IPS-18c (cell line): ENCODE measurements around the gene MASP1.
"Not testable (repeated sequence)": the region's sequence is repeated elsewhere in the genome, so short reads cannot be mapped to it uniquely, and the experiment has no call there.

Experiments used
- H3K4me3 ChIP-seq: 2 replicates; pipeline ENCODE4 v1.7.0; 2013; ENCODE audit warnings: low read depth, mild to moderate bottlenecking, low read length, moderate library complexity; ENCODE audit not compliant: insufficient read depth
- H3K9me3 ChIP-seq: one replicate; pipeline ENCODE4 v1.6.1; 2013; ENCODE audit warnings: mild to moderate bottlenecking, low read length, moderate library complexity; ENCODE audit not compliant: control insufficient read depth, insufficient read depth

MASP1 gene

DNA sequence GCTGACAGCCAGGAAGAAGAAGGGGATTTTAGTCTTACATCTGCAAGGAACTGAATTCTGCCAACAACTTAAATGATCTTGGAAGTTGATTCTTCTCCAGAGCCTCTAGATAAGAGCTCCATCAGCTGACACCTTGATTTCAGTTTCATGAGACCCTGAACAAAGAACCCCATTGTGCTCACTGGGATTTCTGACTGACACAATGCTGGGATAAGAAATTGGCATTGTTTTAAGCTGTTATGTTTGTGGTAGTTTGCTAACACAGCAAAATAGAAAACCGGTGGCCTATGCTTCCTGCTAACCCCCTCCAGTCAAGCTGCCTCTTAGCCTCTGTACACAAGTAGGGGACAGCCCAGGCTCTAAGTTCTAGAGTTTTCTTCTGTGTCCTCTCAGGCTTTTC is 36.2 kb downstream of the MASP1 start:
- H3K9me3 ChIP-seq = no peaks in the 10 kb centered on the region
- H3K4me3 ChIP-seq = no peak overlapping the region

DNA sequence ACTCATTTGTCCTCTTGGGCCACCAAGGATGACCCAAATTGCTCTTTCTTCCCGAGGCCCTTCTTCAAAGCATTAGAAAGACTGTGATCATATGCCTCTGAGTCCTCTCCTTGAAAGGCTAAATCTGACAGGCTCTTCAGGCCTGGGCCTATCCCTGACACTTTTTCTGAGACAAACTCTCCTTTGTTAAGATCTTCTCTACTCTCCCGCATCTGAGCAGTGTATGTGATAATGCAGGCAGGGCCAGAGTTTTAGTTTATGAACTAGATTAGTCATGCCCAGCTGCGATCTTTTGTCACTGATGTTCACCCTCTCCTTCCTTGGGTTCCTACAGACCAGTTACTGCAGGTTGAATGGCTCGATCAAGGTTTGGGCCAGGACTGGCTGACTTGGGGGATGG is 39.2 kb downstream of the MASP1 start:
- Histone ChIP-seq H3K4me3 (no peak overlapping the region), H3K9me3 (no peaks in the 10 kb centered on the region)

DNA sequence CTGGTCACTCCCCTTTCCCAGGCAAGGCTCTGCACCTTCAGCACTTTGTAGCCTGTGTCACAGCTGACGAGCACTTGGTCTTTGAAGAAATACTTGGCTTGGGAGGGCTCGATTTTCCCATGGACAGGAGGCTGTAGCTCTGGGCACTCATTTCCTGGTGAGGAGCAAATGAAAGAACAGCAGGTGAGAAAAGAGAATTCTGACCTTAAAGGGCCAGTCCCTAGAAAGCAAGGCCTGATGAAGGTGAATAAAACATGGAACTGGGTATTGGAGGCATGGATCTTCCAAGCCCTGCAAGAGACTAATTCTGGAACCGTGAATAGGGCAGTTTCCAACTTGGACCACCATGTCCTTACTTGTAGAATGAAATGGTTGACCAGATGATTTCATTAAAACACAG is 39.9 kb downstream of the MASP1 start:
- H3K4me3 ChIP-seq = no peak overlapping the region
- H3K9me3 ChIP-seq = no peaks in the 10 kb centered on the region

DNA sequence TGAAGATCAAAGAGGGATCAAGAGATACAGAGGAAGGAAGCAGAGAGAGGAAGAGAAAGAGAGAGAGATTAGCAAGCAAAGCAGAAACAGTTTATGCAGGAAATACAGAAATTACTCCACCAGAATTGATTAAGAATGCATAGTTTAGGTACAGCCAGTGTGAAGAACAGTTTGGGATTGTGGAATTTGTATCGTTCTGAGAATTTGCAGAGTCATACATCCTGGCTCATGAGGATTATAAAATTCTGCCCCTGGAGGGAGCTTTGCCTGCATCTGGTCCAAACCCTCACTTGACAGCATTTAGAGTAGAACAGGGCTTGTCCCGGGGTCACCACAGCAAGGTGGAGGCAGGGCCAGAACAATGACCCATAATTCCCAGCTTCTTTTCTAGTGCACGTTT is 44.1 kb downstream of the MASP1 start:
- Histone ChIP-seq H3K4me3 (no peak overlapping the region), H3K9me3 (peaks cover 2% of the 10 kb centered on the region)

DNA sequence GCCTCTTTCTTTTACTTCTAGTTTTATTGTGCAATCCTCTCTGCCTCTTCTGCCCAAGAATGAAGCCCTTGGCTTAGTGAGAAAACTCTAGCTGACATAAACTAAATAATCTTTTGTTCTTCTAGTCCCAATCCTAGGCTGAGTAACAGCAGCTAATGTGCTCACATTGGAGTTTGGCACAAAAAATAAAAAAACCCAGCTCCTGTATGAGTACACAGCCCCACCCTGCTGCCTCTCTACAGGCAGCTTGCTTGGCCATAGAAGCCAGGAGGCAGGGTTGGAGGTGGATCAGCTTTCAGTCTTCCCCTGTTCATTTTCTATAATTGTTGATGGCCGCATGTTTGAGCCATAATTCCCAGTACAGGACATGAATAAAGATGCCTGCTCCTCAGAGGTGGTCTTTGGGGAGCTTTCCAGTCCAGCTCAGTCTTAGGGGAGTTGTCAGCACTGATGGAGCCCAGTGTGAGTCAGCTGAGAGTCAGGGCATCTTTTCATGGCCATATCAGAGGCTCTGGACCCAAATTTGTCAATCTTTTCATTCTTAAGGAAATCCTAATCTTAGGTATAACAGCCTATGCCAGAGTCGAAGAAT is 47.5 kb downstream of the MASP1 start:
- peaks cover 2% of the 10 kb centered on the region for H3K9me3 ChIP-seq

DNA sequence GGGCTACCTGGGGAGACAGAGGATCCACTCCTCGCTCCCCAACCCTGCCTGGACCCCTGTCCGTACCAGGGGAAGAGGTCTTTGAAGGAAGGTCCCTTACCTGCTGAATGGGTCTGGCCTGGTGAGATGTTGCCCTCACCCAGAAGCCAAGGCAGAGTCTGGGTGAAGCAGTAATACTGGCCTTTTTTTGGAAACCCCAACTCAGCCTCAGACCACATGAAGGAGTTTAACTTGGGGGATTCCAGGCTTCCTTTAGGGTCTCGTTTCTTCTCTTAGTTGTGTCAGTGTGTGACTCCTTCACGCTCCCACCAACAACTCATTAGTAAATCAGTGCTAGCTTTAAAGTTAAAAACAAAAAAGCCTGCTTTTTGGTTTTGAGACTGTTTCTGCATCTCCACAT is 48.6 kb downstream of the MASP1 start:
- no peak overlapping the region for H3K4me3 ChIP-seq
- H3K9me3 ChIP-seq = peaks cover 2% of the 10 kb centered on the region

More for the DNA sequence above, 47.5 kb downstream of the MASP1 start:
- no peak overlapping the region for H3K4me3 ChIP-seq

DNA sequence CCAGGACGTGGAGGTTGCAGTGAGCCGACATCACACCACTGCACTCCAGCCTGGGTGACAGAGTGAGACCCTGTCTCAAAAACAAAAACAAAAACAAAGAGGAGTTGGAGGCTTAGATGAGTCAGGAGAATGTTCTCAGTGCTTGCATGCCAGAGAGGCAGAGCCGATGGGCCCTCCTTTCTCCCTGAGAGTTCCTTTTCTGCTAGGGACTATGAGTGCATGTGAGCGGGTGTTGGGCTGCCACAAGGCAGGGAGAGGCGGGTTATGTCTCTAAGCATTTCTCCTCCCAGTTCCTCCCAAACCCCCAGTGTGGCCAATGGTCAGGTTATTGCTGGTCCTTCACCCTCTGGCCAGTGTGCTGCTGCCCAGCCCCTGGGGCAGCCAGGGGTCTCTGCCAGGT is 49.1 kb downstream of the MASP1 start:
- H3K4me3 ChIP-seq = no peak overlapping the region
- peaks cover 2% of the 10 kb centered on the region for H3K9me3 ChIP-seq

DNA sequence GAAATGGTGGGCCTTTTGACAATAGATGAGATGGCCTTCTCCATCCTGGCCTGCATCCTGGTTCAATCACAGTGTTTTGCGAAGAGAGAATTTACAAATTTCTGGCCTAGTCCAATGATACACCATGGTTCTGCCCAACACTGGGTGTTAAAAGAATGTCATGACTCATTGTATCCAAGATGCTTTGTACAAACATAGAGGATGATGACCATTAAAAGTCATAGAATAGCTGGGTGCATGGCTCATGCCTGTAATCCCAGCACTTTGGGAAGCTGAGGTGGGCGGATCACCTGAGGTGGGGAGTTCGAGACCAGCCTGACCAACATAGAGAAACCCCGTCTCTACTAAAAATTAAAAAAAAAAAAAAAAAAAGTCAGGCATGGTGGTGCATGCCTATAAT is 52.7 kb downstream of the MASP1 start:
- H3K4me3 ChIP-seq, H3K9me3 ChIP-seq: not testable (repeated sequence)

DNA sequence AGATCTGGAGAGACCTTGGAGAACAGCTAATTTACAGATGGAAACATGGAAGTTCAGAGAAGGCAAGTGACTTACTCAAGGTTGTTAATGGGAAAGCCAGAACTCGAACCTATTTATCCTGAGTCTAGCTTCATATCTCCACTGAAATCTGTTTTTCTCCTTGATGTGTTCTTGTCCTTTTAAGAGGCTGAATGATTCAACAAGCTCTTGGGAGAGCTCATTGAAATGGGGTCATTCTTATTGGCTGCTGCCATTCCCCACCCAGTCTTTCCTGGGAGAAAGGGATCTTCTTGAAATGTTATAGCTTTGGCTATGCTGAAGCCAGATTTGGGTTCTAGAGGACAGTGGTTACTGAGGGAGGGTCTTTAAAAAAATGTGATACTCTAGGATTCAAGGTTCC is 53.3 kb downstream of the MASP1 start:
- no peak overlapping the region for H3K4me3 ChIP-seq
- H3K9me3 ChIP-seq = no peaks in the 10 kb centered on the region

DNA sequence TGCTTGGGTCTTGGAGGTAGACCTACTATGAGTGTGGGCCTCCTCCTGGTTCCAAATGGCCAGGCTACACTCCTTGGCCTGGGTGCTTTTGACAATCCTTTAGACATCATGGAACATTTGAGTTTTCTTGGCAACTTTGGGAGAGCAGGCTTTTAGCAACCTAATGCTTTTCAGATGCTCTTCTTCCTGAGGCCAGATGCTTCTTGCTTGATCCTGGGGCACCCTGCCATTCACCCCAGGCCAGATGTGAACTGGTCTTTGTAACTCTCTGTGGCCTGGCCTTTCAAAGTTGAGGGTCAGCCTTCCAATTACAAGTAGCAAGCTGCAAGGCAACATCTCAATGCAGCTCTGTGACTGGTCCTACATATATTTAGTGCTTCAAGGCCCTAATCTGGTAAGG is 53.8 kb downstream of the MASP1 start:
- Histone ChIP-seq H3K9me3 (no peaks in the 10 kb centered on the region), H3K4me3 (no peak overlapping the region)

DNA sequence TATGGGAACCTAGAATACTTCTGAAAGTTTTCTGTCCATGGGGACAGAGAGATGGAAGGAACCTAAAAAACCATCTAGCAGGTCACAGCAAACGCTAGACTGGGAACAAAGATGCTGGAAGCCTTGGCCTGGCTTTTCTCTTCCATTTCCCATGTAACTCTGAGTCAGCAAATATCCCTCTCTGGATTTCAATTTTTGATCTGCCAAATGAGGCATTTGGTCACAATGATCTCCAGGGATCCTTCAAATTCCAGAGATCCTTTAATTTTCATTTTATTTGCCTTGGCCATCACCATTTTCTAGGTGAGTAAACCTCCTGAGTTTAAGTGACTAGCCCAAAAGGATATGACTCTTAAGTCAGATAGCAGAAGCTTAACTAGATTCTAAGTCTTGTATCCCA is 54.6 kb downstream of the MASP1 start:
- no peaks in the 10 kb centered on the region for H3K9me3 ChIP-seq
- H3K4me3 ChIP-seq = no peak overlapping the region

DNA sequence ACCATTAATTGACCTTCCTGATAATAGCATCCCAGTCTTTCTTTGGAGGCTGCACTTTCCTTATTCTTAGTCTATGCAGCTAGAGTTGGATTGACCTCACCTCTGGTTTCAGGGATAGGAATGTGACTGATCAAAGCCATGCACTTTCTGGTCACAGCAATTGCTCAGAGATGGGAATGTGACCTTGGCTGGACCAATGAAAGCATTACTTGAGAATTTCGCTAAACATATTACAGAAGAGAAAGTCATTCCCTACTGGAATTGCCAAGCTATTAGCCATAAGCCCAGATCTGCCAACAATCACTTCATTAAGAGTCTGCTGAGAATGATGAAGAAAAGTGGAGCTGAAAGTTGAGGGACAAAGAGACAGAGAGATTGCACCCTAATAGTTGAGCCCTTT is 61.5 kb downstream of the MASP1 start:
- Histone ChIP-seq H3K4me3 (no peak overlapping the region), H3K9me3 (no peaks in the 10 kb centered on the region)

DNA sequence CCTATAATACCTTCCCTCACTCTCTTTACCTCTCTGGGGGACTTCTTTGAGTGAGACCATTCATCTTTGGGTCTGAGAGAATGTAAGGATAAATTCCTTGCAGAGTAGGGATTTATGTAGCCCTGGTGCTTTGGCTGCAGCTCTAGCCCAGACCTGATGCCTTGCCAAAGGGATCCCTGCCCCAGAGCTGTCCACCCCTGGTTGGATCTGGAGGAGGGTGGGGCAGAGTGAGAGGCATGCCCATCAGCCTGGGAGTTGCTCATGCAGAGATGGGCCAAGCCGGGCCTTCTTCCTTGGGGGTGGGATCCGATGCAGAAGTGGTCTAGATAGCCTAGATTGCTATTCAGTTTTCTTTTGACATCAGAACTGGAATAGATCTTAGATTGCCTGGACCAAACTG is 62.8 kb downstream of the MASP1 start:
- no peaks in the 10 kb centered on the region for H3K9me3 ChIP-seq
- no peak overlapping the region for H3K4me3 ChIP-seq

DNA sequence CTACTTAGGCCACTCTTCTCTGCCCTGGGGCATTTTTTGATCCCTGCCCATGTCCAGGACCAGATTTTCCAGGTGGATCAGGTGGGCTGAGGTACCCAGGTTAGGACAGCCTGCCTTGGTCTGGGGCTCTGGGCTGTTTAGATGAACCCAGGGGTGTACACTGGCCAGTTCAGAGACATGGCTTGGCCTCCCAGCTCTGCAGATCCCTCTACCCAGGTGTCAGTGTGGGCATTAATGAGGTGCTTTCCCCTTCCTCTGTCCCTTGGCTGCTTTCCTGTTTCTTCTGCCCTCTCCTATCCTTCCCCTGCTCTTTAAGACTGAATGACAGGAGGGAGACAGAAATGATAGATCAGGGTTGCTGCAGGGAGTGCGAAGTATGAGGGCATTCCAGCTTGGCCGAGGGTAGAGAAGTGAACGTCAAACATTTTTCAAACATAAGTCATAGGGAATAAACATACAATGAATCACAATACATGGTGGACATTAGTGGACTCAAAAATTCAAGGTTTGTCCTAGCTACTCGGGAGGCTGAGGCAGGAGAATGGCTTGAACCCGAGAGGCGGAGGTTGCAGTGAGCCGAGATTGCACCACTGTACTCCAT is 63.8 kb downstream of the MASP1 start:
- no peaks in the 10 kb centered on the region for H3K9me3 ChIP-seq
- H3K4me3 ChIP-seq = no peak overlapping the region

DNA sequence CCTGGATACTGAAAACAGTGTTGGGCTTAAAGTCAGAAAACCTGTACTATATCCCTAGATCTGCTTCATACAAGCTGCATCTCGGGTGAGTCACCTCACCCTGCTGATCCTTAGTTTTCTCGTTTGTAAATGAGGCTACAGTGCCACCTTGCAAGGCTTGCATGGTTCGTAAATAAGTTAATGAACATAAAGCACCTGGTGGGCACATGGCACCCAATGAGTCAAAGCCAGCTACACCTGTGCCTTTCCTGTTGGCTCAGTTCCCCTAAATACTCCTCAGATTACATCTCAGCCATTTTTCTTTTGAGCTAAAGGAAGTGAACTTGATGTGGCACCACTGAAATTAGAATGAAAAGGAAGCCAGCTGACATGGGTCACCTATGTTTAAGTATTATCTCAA is 67.7 kb downstream of the MASP1 start:
- Histone ChIP-seq H3K4me3 (no peak overlapping the region), H3K9me3 (no peaks in the 10 kb centered on the region)

DNA sequence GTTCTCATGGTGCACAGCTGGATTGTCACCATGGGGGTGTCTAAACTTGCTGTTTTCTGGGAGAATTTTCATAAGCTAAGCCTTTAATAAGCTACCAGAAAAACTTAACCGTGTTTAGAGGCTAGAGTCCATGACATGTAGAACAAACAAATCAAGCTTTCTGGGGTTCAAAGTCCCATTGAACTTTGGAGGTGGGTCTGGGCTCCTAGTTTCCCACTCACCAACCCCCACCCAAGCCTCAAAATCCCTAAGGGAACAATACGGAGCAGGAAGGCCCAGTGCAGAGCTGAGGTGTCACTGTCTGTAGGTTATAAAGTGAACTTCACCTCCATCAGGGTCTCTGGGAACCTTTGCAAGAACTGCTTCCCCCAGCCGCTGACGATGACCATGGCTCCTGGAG is 68.7 kb downstream of the MASP1 start:
- no peaks in the 10 kb centered on the region for H3K9me3 ChIP-seq
- no peak overlapping the region for H3K4me3 ChIP-seq

DNA sequence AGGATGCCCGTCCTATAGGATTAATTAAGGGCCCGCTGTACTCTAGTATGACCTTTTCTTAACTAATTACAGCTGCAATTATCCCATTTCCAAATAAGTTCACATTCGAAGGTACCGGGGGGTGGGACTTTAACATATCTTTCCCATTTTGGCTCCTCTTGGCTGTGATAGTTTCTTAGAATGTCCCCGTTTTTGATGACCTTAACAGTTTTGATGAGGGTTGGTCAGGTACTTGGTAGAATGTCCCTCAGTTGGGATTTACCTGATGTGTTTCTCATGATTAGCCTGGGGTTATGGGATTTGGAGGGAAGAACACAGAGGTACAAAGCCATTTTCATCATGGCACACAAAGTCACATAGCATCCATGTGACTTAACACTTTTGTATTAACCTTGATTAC is 76.1 kb downstream of the MASP1 start:
- no peak overlapping the region for H3K4me3 ChIP-seq
- no peaks in the 10 kb centered on the region for H3K9me3 ChIP-seq

DNA sequence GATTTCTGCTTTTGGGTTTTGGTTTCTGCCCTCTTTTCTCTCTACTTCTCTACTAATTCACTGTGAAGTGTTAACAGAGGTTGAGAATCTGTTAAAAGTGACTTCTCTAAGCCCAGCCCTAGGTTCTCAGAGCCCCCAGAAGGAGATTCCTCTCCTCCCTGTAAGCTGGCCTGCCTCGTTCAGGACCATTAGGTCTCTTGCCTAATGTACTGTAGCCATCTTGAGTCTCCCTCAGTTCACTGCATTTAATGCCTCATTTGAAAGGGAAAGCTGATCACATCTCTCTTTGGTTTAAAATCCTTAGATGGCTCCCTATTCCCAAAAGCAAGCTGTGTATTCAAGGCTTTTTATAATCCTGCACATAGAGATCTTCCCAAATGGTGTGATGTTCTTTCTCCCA is 77.9 kb downstream of the MASP1 start:
- H3K9me3 ChIP-seq = no peaks in the 10 kb centered on the region
- no peak overlapping the region for H3K4me3 ChIP-seq

DNA sequence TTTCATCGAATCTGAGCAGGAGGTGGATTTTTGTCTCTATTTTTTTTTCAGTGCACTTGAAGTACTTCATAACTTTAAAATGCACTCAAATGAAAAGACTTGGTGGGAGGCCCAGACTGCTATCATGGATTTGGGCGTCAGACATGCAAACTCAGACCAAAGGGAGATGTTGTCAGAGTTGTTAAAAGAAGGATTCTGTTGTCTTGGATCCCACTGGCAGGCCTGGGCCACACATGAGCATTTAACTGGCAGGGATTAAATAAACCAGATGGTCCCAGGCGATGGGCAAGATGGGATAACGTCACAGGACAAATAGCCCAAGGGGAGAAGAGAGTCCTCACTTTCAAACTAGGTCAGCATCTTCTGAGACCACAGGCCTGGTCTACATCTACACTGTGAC is 78.8 kb downstream of the MASP1 start:
- Histone ChIP-seq H3K4me3 (no peak overlapping the region), H3K9me3 (no peaks in the 10 kb centered on the region)
